Measurements from ENCODE around the gene DLL4. TPM values are rescaled to one million over a fixed set of nuclear protein-coding genes. Genes with fewer than 3 reads are reported as not detected.

Gene DLL4
- total RNA-seq, 1 experiment from 2014 or later = 1.5 TPM

- Histone ChIP-seq H4K20me1 (ENCODE audit: insufficient read depth) (no peaks in the 10 kb centered on the region), H3K4me2 (ENCODE audit: low read length) (peak overlapping the region; percentile 100), H3K79me2 (ENCODE audit: insufficient read depth, low read length) (no peaks in the 10 kb centered on the region), H3K4me1 (ENCODE audit: control insufficient read depth in 1 of 2, insufficient read depth in 2 of 2, low read length in 2 of 2) (peaks cover 19 to 41% of the 10 kb centered on the region in 2 experiments), H3K9ac (ENCODE audit: low read length) (peak overlapping the region; percentile 21), H3K27ac (ENCODE audit: low read depth, low read length) (no peak overlapping the region; the same call in 1 of the 2 replicates), H3K9me3 (ENCODE audit: control insufficient read depth in 1 of 2, insufficient read depth in 1 of 2, low read depth in 1 of 2, low read length in 2 of 2) (no peaks in the 10 kb centered on the region), H3K9me2 (ENCODE audit: insufficient read depth) (no peaks in the 10 kb centered on the region), H3K36me3 (ENCODE audit: control insufficient read depth in 1 of 2, insufficient read depth in 2 of 2, low read length in 2 of 2) (no peaks in the 10 kb centered on the region), H3K4me3 (replicated peaks in 1 of 2; ENCODE audit: low read depth in 1 of 2, low read length in 2 of 2) (peak overlapping the region; percentile 52 to 65), H2AFZ (ENCODE audit: low read depth, low read length, poor library complexity, severe bottlenecking) (peak overlapping the region; percentile 73), H3K27me3 (ENCODE audit: insufficient read depth, low read length) (peaks cover 15% of the 10 kb centered on the region; the same call in 1 of the 2 replicates)
- ChIA-PET POLR2A (interaction anchor here (0.6 to 4.4 kb wide), 12 partner anchors 9 to 893 kb away, joined by 3 to 48 read pairs (median 6); partner anchors contain the start of gene CHAC1), RAD21 (ENCODE audit: low non-redundant PET in 1 of 2, low total read pairs in 2 of 2, uncharacterized antibody in 2 of 2, unreplicated experiment in 2 of 2) (interaction anchor here (0.6 to 1.2 kb wide), 2 partner anchors 14 to 22 kb away, joined by 3 to 4 read pairs; no protein-coding TSS in a partner anchor), CTCF (interaction anchor here (0.6 to 4.8 kb wide), 7 partner anchors 12 to 33 kb away, joined by 3 to 69 read pairs (median 4); partner anchors contain the start of gene CHAC1)
- TF ChIP-seq FOSL1 (IDR thresholded peaks at IDR 0.05; ENCODE audit: low read depth) (no peak), ZFX (IDR thresholded peaks at IDR 0.05) (no peak), SRF (IDR thresholded peaks at IDR 0.05; ENCODE audit: low read depth) (no peak), EZH2phosphoT487 (IDR thresholded peaks at IDR 0.05; ENCODE audit: borderline replicate concordance) (no peak), SP1 (IDR thresholded peaks at IDR 0.05; ENCODE audit: low read depth) (no peak), CBX3 (IDR thresholded peaks at IDR 0.05; ENCODE audit: low read depth) (no peak), ELF1 (IDR thresholded peaks at IDR 0.05; ENCODE audit: borderline replicate concordance, low read depth) (no peak), ZBTB33 (IDR thresholded peaks at IDR 0.05; ENCODE audit: extremely low read depth, insufficient replicate concordance, low read length) (no peak), ATF3 (IDR thresholded peaks at IDR 0.05) (no peak), POLR2A (IDR thresholded peaks at IDR 0.05; ENCODE audit: borderline replicate concordance, extremely low read depth, insufficient read depth, insufficient read length) (no peak), REST (IDR thresholded peaks at IDR 0.05; ENCODE audit: low read depth) (no peak)
- ATAC-seq (peak; percentile 54), DNase-seq (ENCODE audit: low read depth, low spot score) (no peak)
- intact Hi-C loops (cut with micrococcal nuclease) = no loop called here
- BruUV-seq (replicated peaks) = no TSS peak
Measured at GRCh38 chr15:40927873-40928806, 1.0 kb upstream of the DLL4 start.

All from HCT116 (cell line).